DND-41 (cell line): ENCODE measurements around the gene GRID1.

ENCODE experiments used
- CTCF ChIP-seq: IDR thresholded peaks from 2 replicates; pipeline ENCODE4 v1.5.1; 2012; ENCODE audit warnings: borderline replicate concordance, low read length, moderate library complexity, mild to moderate bottlenecking; ENCODE audit not compliant: poor library complexity, severe bottlenecking; ENCODE audit errors: extremely low read depth
- EZH2 ChIP-seq: IDR thresholded peaks from 3 replicates; pipeline ENCODE4 v1.6.1; 2012; ENCODE audit warnings: borderline replicate concordance, low read depth, mild to moderate bottlenecking, moderate library complexity, low read length, inconsistent platforms; ENCODE audit not compliant: severe bottlenecking

GRCh38 chr10:86391236-86391840 is 24.7 kb upstream of the GRID1 start:
- TF ChIP-seq EZH2 (no peak), CTCF (no peak)
